SW480 (cell line): Measurements from ENCODE around the gene NAALADL1.
A peak's percentile ranks its signal among the peaks of the same experiment; 100 is the strongest.

Source experiments
- DNase-seq: peaks from one replicate; pipeline ENCODE4 v3.0.0-alpha.2; 2016; ENCODE audit warnings: low spot score

The NAALADL1 gene

GRCh38 chr11:65058419-65059054, at the start of gene NAALADL1:
Gene NAALADL1 (minus strand): TSS chr11:65058553. CDS start chr11:65058521, 32 bp downstream.
- peak; percentile 39 for DNase-seq

- no peak for DNase-seq
These were observed 49.6 kb upstream of the NAALADL1 start for GRCh38 chr11:65107751-65108468.

- DNase-seq = no peak
These were observed 48.7 kb upstream of the NAALADL1 start for GRCh38 chr11:65107078-65107477.

GRCh38 chr11:65104628-65105027, 46.3 kb upstream of the NAALADL1 start:
- DNase-seq = no peak

- DNase-seq = no peak
These were observed 45.1 kb upstream of the NAALADL1 start for GRCh38 chr11:65103476-65103875.

- DNase-seq = no peak
These were observed 44.1 kb upstream of the NAALADL1 start for GRCh38 chr11:65102142-65103095.

- DNase-seq = no peak
These were observed 42.5 kb upstream of the NAALADL1 start for GRCh38 chr11:65100674-65101350.

GRCh38 chr11:65096926-65097325, 38.6 kb upstream of the NAALADL1 start:
- DNase-seq = no peak

- peak; percentile 94 for DNase-seq
These were observed 37.8 kb upstream of the NAALADL1 start, which contains the start of gene VPS51 for GRCh38 chr11:65095974-65096806. Gene VPS51 (plus strand): TSS chr11:65096214. CDS start chr11:65096251, 37 bp downstream.

- no peak for DNase-seq
These were observed 37.1 kb upstream of the NAALADL1 start for GRCh38 chr11:65095427-65095826.

- no peak for DNase-seq
These were observed 32.3 kb upstream of the NAALADL1 start for GRCh38 chr11:65090628-65091027.

- no peak for DNase-seq
These were observed 31.3 kb upstream of the NAALADL1 start for GRCh38 chr11:65089621-65090020.

- DNase-seq = no peak
These were observed 29.5 kb upstream of the NAALADL1 start for GRCh38 chr11:65087827-65088226.

GRCh38 chr11:65087216-65087615, 28.9 kb upstream of the NAALADL1 start:
- DNase-seq = no peak

GRCh38 chr11:65086809-65087208, 28.5 kb upstream of the NAALADL1 start:
- DNase-seq = no peak

- DNase-seq = no peak
These were observed 27.1 kb upstream of the NAALADL1 start for GRCh38 chr11:65085446-65085845.

- no peak for DNase-seq
These were observed 26.4 kb upstream of the NAALADL1 start for GRCh38 chr11:65084598-65085375.

- DNase-seq = peak; percentile 97
These were observed 25.7 kb upstream of the NAALADL1 start, which contains the start of the genes CDCA5 and ZFPL1 for GRCh38 chr11:65083834-65084597. Gene CDCA5 (minus strand): TSS chr11:65084040. CDS start chr11:65083978, 62 bp downstream. Gene ZFPL1 (plus strand): TSS chr11:65084222. CDS start chr11:65084699, 477 bp downstream.
